OCI-M2 (cell line): ENCODE data around the gene ZKSCAN8.

Experiments
- DNase-seq: peaks from one replicate; lab custom pipeline; 2025; ENCODE audit not compliant: unreplicated experiment; lab: John Stamatoyannopoulos, UW

ZKSCAN8 gene

DNA sequence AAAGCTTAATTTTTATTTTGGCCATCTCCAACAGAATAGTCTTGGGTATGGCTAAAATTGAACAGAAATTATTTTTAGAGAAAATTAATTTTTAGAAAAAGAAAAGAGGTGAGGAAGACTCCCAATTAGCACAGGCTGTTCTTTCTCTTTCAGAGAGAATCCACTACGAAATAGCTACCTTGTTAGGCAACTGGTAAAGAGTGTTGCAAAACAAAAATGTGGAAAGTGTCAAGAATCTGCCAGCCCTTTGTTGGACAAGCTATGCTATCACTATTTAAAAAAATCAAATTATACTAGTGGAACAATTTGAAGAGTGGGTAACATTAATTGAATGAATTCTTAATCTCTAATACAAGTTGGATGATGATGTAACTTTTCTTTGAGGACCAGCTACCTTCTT is 64.2 kb downstream of the ZKSCAN8 start:
- DNase-seq: no peak

DNA sequence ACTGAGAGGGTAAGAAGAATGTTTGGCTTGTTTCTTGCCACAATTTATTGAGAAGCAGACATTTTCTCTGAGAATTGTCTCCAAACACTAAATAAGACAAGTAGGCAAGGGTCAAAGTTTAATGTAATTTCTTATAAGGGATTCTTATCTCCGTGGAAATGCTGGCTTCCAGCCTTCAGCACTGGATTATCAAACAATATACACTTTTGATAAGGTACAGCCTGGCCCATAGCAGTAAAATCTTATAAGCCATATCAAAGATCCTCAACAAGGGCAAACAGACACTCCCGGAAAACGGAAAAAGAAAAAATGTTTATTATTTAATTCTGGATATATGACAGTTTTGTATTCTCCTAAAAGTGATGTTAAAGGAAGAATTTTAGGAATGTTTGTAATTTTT is 64.8 kb downstream of the ZKSCAN8 start:
- DNase-seq: no peak

DNA sequence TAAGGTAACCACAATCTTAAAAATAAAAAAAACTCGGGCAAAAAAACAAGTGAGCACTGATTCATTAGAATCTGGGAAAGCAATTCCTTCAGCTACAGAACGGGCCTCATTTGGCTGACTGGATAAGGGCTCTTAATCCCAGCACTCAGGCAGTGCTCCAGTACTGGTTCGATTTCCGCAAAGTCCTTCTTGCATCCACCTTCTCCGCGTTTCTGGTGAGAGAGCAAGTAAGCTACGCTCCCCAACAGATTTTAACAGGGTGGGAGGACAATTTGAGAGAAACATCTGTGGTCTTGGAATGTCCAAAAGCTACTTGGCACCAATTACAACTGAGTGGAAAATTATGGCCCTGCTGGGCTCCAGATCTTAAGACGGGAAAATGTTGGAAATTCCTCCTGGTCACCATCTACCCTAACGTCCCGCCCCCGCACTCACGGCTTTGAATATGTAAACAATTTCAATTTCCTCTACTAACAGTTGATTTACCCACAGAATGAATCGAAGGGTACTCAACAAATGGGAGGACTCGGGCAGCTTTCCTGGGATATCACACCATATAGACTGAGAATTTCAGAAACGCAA is 65.3 kb downstream of the ZKSCAN8 start:
- no peak for DNase-seq

DNA sequence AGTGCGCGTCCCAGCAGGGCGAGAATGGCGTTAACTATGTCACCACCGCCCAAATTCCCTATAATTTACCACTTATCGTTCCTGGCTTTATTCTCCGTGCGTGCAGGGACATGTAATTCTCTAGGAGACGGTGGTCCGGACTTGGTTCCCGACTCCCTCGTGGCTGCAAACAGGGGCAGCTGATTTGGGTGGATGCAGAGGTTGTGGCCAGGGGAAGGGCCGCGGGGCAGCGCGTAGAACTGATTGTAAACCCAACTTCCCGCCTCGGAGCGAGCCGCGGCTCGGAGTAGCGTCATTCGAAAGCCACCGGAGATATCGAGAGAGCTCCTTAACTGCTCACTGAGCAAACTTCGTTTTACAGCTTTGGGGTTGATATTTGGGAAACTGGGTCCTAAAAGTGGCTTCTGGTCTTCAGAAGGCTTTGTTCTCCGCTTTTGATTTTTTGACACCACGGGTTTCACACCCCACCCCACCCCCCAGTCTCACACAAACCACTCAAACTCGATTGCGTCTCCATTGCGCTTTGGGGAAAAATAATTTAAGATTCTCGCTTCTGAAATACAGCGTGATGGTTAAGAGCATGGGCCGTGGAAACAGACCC is 65.9 kb downstream of the ZKSCAN8 start:
- DNase-seq: no peak

DNA sequence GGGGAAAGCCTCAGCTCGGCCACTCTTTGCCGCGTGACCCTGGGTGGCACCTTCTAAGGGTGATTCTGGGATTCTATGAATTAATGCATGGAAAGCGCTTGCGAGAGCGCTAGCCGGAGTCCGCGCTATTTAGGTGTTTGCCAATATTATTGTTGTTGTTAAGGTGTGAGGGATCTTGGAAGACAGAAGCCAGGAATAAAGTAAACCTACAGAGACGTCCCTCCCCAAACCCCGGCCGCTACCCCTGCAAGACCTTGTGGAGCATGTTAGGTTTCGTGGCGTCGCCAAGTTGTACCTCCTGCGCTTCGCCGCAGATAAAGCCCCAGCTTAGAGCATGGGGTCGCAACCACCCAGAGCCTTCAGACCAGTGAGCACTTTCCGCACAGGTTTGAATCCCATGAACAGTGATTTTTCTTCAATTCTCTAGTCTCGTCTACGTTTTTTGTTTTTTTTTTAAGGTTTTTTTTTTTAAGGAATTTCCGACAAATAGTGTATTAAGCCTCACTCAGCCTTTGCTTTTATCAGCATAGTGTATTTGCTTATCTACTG is 66.5 kb downstream of the ZKSCAN8 start:
- no peak for DNase-seq
